Measurements from ENCODE around the gene CAPN14.

Gene CAPN14

GRCh38 chr2:31238906-31239592 is 21.7 kb upstream of the CAPN14 start:
- H3K9ac ChIP-seq (ENCODE audit: low read length), result peak overlapping the region; percentile 37
- peak overlapping the region in 1 of 2 experiments; percentile 72 for H3K4ac ChIP-seq (ENCODE audit: low read depth in 1 of 2, low read length in 2 of 2)
- H4K91ac ChIP-seq (ENCODE audit: low read length), result peak overlapping the region; percentile 73
- peak overlapping the region; percentile 16 to 75 for H3K18ac ChIP-seq (ENCODE audit: low read depth in 1 of 2, low read length in 2 of 2)
- WGBS, result 89% methylated on average over 13 of the region's 13 CpGs
- H2AK5ac ChIP-seq (ENCODE audit: low read length, severe bottlenecking), result no peak overlapping the region
- peak overlapping the region in 1 of 2 experiments; percentile 34 for H3K23ac ChIP-seq (ENCODE audit: low read length in 2 of 2)
- H3K36me3 ChIP-seq (ENCODE audit: control insufficient read depth in 1 of 2, insufficient read depth in 2 of 2, low read depth in 1 of 2, low read length in 2 of 2), result peaks cover 3 to 20% of the 10 kb centered on the region in 2 experiments
- no peak for DNase-seq
- H2AFZ ChIP-seq (ENCODE audit: low read depth, low read length), result no peak overlapping the region
- no peak overlapping the region for H2BK120ac ChIP-seq (ENCODE audit: low read depth, low read length)
- H3K4me2 ChIP-seq (ENCODE audit: low read length, poor library complexity, severe bottlenecking), result no peak overlapping the region
- H2BK5ac ChIP-seq (ENCODE audit: low read depth, low read length, poor library complexity, severe bottlenecking), result no peak overlapping the region
- peak overlapping the region; percentile 66 for H4K8ac ChIP-seq (ENCODE audit: low read length)
- peak overlapping the region; percentile 55 for H2BK15ac ChIP-seq (ENCODE audit: low read depth, poor library complexity, severe bottlenecking)
- H3K4me1 ChIP-seq (ENCODE audit: control insufficient read depth, insufficient read depth, low read depth, low read length), result peaks cover 26% of the 10 kb centered on the region
- peak overlapping the region; percentile 29 to 31 for H2BK12ac ChIP-seq (ENCODE audit: low read length in 2 of 2)
- H3K27me3 ChIP-seq (ENCODE audit: control insufficient read depth in 1 of 2, insufficient read depth in 1 of 2, low read length in 2 of 2), result no peaks in the 10 kb centered on the region
- H3K9me3 ChIP-seq (ENCODE audit: control insufficient read depth, low read length), result no peaks in the 10 kb centered on the region
- H3K14ac ChIP-seq (ENCODE audit: low read length in 2 of 2), result peak overlapping the region in 1 of 2 experiments; percentile 26
- H3K27ac ChIP-seq (ENCODE audit: low read length, poor library complexity, severe bottlenecking), result no peak overlapping the region
- peaks cover 40% of the 10 kb centered on the region for H3K79me1 ChIP-seq (replicated peaks; ENCODE audit: low read length, poor library complexity, severe bottlenecking)
- no peak overlapping the region for H3K4me3 ChIP-seq (ENCODE audit: insufficient read depth in 1 of 2, low read depth in 1 of 2, low read length in 2 of 2)

- Histone ChIP-seq H3K23ac (ENCODE audit: low read length in 2 of 2) (no peak overlapping the region), H2AFZ (ENCODE audit: low read depth, low read length) (no peak overlapping the region), H3K14ac (ENCODE audit: low read length in 2 of 2) (peak overlapping the region in 1 of 2 experiments; percentile 26), H4K8ac (ENCODE audit: low read length) (no peak overlapping the region), H3K9me3 (ENCODE audit: control insufficient read depth, low read length) (no peaks in the 10 kb centered on the region), H3K4ac (ENCODE audit: low read depth in 1 of 2, low read length in 2 of 2) (no peak overlapping the region), H2BK12ac (ENCODE audit: low read length in 2 of 2) (peak overlapping the region in 1 of 2 experiments; percentile 21), H3K79me1 (replicated peaks; ENCODE audit: low read length, poor library complexity, severe bottlenecking) (peaks cover 40% of the 10 kb centered on the region), H3K36me3 (ENCODE audit: control insufficient read depth in 1 of 2, insufficient read depth in 2 of 2, low read depth in 1 of 2, low read length in 2 of 2) (peaks cover 2 to 19% of the 10 kb centered on the region in 2 experiments), H2BK5ac (ENCODE audit: low read depth, low read length, poor library complexity, severe bottlenecking) (no peak overlapping the region), H3K18ac (ENCODE audit: low read depth in 1 of 2, low read length in 2 of 2) (peak overlapping the region in 1 of 2 experiments; percentile 48), H3K9ac (ENCODE audit: low read length) (no peak overlapping the region), H3K27me3 (ENCODE audit: control insufficient read depth in 1 of 2, insufficient read depth in 1 of 2, low read length in 2 of 2) (no peaks in the 10 kb centered on the region), H3K4me3 (ENCODE audit: insufficient read depth in 1 of 2, low read depth in 1 of 2, low read length in 2 of 2) (no peak overlapping the region), H3K27ac (ENCODE audit: low read length, poor library complexity, severe bottlenecking) (no peak overlapping the region), H2BK120ac (ENCODE audit: low read depth, low read length) (no peak overlapping the region), H3K4me2 (ENCODE audit: low read length, poor library complexity, severe bottlenecking) (no peak overlapping the region), H4K91ac (ENCODE audit: low read length) (peak overlapping the region; percentile 73), H2BK15ac (ENCODE audit: low read depth, poor library complexity, severe bottlenecking) (peak overlapping the region; percentile 12), H2AK5ac (ENCODE audit: low read length, severe bottlenecking) (no peak overlapping the region), H3K4me1 (ENCODE audit: control insufficient read depth, insufficient read depth, low read depth, low read length) (peaks cover 26% of the 10 kb centered on the region)
- DNase-seq, result no peak
- 94% methylated on average over 10 of the region's 10 CpGs for WGBS
Observed at GRCh38 chr2:31238126-31238905, 21.0 kb upstream of the CAPN14 start.

- Histone ChIP-seq H3K14ac (ENCODE audit: low read length in 2 of 2) (no peak overlapping the region), H2BK15ac (ENCODE audit: low read depth, poor library complexity, severe bottlenecking) (no peak overlapping the region), H3K4me3 (ENCODE audit: insufficient read depth in 1 of 2, low read depth in 1 of 2, low read length in 2 of 2) (no peak overlapping the region), H4K91ac (ENCODE audit: low read length) (no peak overlapping the region), H2BK120ac (ENCODE audit: low read depth, low read length) (no peak overlapping the region), H2BK12ac (ENCODE audit: low read length in 2 of 2) (no peak overlapping the region), H4K8ac (ENCODE audit: low read length) (no peak overlapping the region), H3K79me1 (replicated peaks; ENCODE audit: low read length, poor library complexity, severe bottlenecking) (peaks cover 37% of the 10 kb centered on the region), H3K23ac (ENCODE audit: low read length in 2 of 2) (no peak overlapping the region), H3K4me2 (ENCODE audit: low read length, poor library complexity, severe bottlenecking) (no peak overlapping the region), H2AFZ (ENCODE audit: low read depth, low read length) (no peak overlapping the region), H3K4me1 (ENCODE audit: control insufficient read depth, insufficient read depth, low read depth, low read length) (peaks cover 26% of the 10 kb centered on the region), H3K9ac (ENCODE audit: low read length) (no peak overlapping the region), H3K9me3 (ENCODE audit: control insufficient read depth, low read length) (no peaks in the 10 kb centered on the region), H2AK5ac (ENCODE audit: low read length, severe bottlenecking) (no peak overlapping the region), H3K18ac (ENCODE audit: low read depth in 1 of 2, low read length in 2 of 2) (no peak overlapping the region), H3K27me3 (ENCODE audit: control insufficient read depth in 1 of 2, insufficient read depth in 1 of 2, low read length in 2 of 2) (no peaks in the 10 kb centered on the region), H2BK5ac (ENCODE audit: low read depth, low read length, poor library complexity, severe bottlenecking) (no peak overlapping the region), H3K27ac (ENCODE audit: low read length, poor library complexity, severe bottlenecking) (no peak overlapping the region), H3K4ac (ENCODE audit: low read depth in 1 of 2, low read length in 2 of 2) (no peak overlapping the region), H3K36me3 (ENCODE audit: control insufficient read depth in 1 of 2, insufficient read depth in 2 of 2, low read depth in 1 of 2, low read length in 2 of 2) (peaks cover 2 to 19% of the 10 kb centered on the region in 2 experiments)
- no peak for DNase-seq
- WGBS, result 98% methylated on average over 5 of the region's 9 CpGs
Observed at GRCh38 chr2:31237348-31238017, 20.2 kb upstream of the CAPN14 start.

Data from mesenchymal stem cell (in vitro differentiated cells and primary cell).